Measurements from ENCODE around the gene PIANP.
"Not testable (repeated sequence)": the region's sequence is repeated elsewhere in the genome, so short reads cannot be mapped to it uniquely, and the experiment has no call there.

The PIANP gene

GRCh38 chr12:6725350-6725749, 24.7 kb upstream of the PIANP start:
- no peak for DNase-seq (ENCODE audit: low spot score in 2 of 2)
- H3K9me3 Mint-ChIP-seq = no peaks in the 10 kb centered on the region
- H3K4me3 Mint-ChIP-seq = peak overlapping the region; percentile 78
- peaks cover 20% of the 10 kb centered on the region for H3K4me1 Mint-ChIP-seq
- H3K36me3 Mint-ChIP-seq (ENCODE audit: insufficient read depth) = peaks cover 29% of the 10 kb centered on the region
- H3K27me3 Mint-ChIP-seq = no peaks in the 10 kb centered on the region
- H3K27ac Mint-ChIP-seq (ENCODE audit: low read depth) = no peak overlapping the region
- no peak for ATAC-seq (replicated peaks; ENCODE audit: extremely low read depth, poor library complexity, severe bottlenecking)

DNA sequence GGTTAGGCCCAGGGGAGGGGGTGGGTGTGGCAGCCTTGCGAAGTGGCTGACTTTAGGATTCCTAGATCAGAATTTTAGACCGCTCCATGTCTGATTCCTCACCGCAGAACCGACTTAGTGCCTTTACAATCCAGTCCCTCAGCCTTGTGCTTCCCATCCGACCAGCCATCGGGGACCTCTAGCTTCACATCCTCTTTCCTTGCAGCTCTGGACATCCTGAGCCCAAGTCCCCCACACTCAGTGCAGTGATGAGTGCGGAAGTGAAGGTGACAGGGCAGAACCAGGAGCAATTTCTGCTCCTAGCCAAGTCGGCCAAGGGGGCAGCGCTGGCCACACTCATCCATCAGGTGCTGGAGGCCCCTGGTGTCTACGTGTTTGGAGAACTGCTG, 23.8 kb upstream of the PIANP start:
- Mint-ChIP-seq H3K27me3 (no peaks in the 10 kb centered on the region), H3K27ac (ENCODE audit: low read depth) (peak overlapping the region; percentile 97), H3K4me3 (peak overlapping the region; percentile 78), H3K4me1 (peaks cover 20% of the 10 kb centered on the region), H3K36me3 (ENCODE audit: insufficient read depth) (peaks cover 23% of the 10 kb centered on the region), H3K9me3 (no peaks in the 10 kb centered on the region)
- DNase-seq (ENCODE audit: low spot score in 2 of 2) (no peak), ATAC-seq (replicated peaks; ENCODE audit: extremely low read depth, poor library complexity, severe bottlenecking) (peak; percentile 16)

DNA sequence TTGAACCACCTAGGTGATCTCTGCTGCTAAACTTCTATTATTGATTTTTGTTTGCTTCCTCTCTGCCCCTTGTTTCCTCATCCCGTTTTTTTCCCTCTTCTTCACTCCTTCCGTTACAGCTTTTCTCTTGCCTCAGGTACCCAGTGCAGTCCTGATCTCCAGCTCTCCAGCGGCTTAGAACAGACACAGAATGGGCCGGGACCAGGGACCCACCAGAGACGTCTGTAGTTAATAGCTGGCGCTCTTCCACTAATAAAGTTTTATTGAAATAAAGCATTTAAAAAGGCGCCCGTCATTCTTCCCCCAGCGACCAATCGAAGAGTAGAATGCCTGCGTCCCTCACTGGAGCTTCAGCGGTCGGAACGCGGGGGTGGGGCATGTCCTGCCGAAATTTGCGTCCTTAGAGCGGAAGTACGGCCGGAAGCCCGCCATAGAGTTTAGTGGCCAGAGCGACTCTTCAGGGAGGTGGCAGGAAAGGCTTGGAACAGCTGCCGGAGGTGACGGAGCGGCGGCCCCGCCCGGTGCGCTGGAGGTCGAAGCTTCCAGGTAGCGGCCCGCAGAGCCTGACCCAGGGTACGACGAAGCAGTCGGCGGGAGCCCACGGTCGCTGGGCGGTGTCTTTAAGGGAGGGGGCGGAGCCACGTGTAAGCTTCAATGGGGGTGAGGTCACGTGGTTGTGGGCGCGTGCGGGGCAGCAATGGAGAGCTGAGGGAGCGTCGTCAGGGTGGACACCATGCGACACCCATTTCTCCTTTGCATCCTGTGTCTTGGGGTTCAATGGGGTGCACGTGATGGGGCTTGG, 23.2 kb upstream of the PIANP start, which contains the start of gene COPS7A:
TSS of gene COPS7A (plus strand) at position 440 of the 802 bp plus-strand sequence. CDS start 611 bp downstream, outside the sequence.
- peaks cover 20% of the 10 kb centered on the region for H3K4me1 Mint-ChIP-seq
- H3K36me3 Mint-ChIP-seq (ENCODE audit: insufficient read depth) = peaks cover 20% of the 10 kb centered on the region
- peak within 1 kb of the TSS; percentile 97 for H3K27ac Mint-ChIP-seq (ENCODE audit: low read depth)
- H3K9me3 Mint-ChIP-seq = no peaks in the 10 kb centered on the region
- ATAC-seq (replicated peaks; ENCODE audit: extremely low read depth, poor library complexity, severe bottlenecking) = peak; percentile 90
- H3K27me3 Mint-ChIP-seq = no peaks in the 10 kb centered on the region
- DNase-seq (ENCODE audit: low spot score in 2 of 2) = peak; percentile 90 to 93
- peak within 1 kb of the TSS; percentile 78 for H3K4me3 Mint-ChIP-seq

DNA sequence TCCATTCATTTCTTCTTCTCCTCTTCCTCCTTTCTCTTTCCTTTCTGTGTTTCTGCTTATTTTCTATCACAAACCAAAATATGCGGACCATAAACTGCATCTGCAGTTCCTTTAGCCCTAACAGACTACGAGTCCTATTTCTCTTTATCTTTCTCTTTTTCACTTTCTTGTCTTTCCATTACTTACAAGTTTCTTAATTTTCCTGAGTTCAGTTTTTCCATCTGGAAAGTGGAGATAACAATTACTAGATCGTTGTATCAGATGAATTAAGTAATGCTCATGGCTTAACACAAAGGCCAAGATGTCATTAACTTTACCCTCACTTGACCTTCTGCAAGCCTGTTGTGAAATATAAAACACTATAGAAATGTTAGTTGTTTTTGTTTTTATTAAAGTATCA, 22.2 kb upstream of the PIANP start:
- Mint-ChIP-seq H3K36me3 (ENCODE audit: insufficient read depth) (peaks cover 17% of the 10 kb centered on the region), H3K27me3 (no peaks in the 10 kb centered on the region), H3K27ac (ENCODE audit: low read depth) (no peak overlapping the region), H3K9me3 (no peaks in the 10 kb centered on the region), H3K4me3 (no peak overlapping the region), H3K4me1 (peaks cover 20% of the 10 kb centered on the region)
- DNase-seq (ENCODE audit: low spot score in 2 of 2) (no peak), ATAC-seq (replicated peaks; ENCODE audit: extremely low read depth, poor library complexity, severe bottlenecking) (no peak)

DNA sequence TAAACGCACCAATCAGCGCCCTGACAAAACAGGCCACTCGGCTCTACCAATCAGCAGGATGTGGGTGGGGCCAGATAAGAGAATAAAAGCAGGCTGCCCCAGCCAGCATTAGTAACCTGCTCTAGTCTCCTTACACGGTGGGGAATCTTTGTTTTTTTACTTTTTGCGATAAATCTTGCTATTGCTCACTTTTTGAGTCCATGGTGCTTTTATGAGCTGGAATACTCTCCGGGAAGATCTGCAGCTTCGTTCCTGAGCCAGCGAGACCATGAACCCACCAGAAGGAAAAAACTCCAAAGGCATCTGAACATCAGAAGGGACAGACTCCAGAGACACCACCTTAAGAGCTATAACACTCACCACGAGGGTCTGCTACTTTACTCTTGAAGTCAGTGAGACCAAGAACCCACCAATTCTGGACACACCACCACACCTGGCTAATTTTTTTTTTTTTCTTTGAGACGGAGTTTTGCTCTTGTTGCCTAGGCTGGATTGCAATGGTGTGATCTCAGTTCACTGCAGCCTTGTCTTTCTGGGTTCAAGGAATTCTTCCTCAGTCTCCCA, 16.3 kb upstream of the PIANP start:
- DNase-seq (ENCODE audit: low spot score in 2 of 2) (no peak), ATAC-seq (replicated peaks; ENCODE audit: extremely low read depth, poor library complexity, severe bottlenecking) (no peak)
- H3K36me3 Mint-ChIP-seq (ENCODE audit: insufficient read depth) = no peaks in the 10 kb centered on the region
- no peak overlapping the region for H3K4me3 Mint-ChIP-seq
- no peak overlapping the region for H3K27ac Mint-ChIP-seq (ENCODE audit: low read depth)
- no peaks in the 10 kb centered on the region for H3K27me3 Mint-ChIP-seq
- no peaks in the 10 kb centered on the region for H3K9me3 Mint-ChIP-seq
- no peaks in the 10 kb centered on the region for H3K4me1 Mint-ChIP-seq

DNA sequence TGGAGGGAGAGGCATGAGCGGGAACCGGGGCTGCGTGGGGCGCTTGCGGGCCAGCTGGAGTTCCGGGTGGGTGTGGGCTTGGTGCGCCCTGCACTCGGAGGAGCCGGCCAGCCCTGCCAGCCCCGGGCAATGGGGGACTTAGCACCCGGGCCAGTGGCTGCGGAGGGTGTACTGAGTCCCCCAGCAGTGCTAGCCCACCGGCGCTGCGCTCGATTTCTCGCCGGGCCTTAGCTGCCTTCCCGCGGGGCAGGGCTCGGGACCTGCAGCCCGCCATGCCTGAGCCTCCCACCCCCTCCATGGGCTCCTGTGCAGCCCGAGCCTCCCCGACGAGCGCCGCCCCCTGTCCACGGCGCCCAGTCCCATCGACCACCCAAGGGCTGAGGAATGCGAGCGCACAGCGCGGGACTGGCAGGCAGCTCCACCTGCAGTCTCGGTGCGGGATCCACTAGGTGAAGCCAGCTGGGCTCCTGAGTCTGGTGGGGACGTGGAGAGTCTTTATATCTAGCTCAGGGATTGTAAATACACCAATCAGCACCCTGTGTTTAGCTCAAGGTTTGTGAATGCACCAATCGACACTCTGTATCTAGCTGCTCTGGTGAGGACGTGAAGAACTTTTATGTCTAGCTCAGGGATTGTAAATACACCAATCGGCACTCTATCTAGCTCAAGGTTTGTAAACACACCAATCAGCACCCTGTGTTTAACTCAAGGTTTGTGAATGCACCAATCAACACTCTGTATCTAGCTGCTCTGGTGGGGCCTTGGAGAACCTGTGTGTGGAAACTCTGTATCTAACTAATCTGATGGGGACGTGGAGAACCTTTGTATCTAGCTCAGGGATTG, 15.6 kb upstream of the PIANP start:
- H3K27me3 Mint-ChIP-seq; H3K4me1 Mint-ChIP-seq; H3K9me3 Mint-ChIP-seq; DNase-seq (ENCODE audit: low spot score in 2 of 2); H3K27ac Mint-ChIP-seq (ENCODE audit: low read depth); H3K36me3 Mint-ChIP-seq (ENCODE audit: insufficient read depth); ATAC-seq (replicated peaks; ENCODE audit: extremely low read depth, poor library complexity, severe bottlenecking); H3K4me3 Mint-ChIP-seq: not testable (repeated sequence)

DNA sequence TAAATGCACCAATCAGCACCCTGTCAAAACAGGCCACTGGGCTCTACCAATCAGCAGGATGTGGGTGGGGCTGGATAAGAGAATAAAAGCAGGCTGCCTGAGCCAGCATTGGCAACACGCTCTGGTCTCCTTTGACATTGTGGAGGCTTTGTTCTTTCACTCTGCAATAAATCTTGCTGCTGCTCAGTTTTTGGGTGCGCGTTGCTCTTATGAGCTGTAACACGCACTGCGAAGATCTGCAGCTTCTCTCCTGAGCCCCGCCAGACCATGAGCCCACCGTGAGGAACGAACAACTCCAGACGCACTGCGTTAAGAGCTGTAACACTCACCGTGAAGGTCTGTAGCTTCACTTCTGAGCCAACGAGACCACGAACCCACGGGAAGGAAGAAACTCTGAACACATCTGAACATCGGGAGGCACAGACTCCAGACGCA, 8.4 kb upstream of the PIANP start:
- Mint-ChIP-seq H3K27me3 (peaks cover 17% of the 10 kb centered on the region), H3K4me1 (peaks cover 8% of the 10 kb centered on the region), H3K9me3 (no peaks in the 10 kb centered on the region), H3K27ac (ENCODE audit: low read depth) (peak overlapping the region; percentile 61), H3K36me3 (ENCODE audit: insufficient read depth) (no peaks in the 10 kb centered on the region), H3K4me3 (peak overlapping the region; percentile 80)
- ATAC-seq (replicated peaks; ENCODE audit: extremely low read depth, poor library complexity, severe bottlenecking) (peak; percentile 54), DNase-seq (ENCODE audit: low spot score in 2 of 2) (no peak)

DNA sequence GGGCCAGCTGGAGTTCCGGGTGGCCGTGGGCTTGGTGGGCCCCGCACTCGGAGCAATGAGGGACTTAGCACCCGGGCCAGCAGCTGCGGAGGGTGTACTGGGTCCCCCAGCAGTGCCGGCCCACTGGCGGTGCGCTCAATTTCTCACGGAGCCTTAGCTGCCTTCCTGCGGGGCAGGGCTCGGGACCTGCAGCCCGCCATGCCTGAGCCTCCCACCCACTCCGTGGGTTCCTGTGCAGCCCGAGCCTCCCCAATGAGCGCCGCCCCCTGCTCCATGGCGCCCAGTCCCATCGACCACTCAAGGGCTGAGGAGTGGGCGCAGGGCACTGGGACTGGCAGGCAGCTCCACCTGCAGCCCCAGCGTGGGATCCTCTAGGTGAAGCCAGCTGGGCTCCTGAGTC, 7.7 kb upstream of the PIANP start:
- DNase-seq (ENCODE audit: low spot score in 2 of 2); H3K27ac Mint-ChIP-seq (ENCODE audit: low read depth); H3K4me1 Mint-ChIP-seq; ATAC-seq (replicated peaks; ENCODE audit: extremely low read depth, poor library complexity, severe bottlenecking); H3K36me3 Mint-ChIP-seq (ENCODE audit: insufficient read depth); H3K9me3 Mint-ChIP-seq; H3K4me3 Mint-ChIP-seq: not testable (repeated sequence)
- H3K27me3 Mint-ChIP-seq = peaks cover 24% of the 10 kb centered on the region

- peaks cover 65% of the 10 kb centered on the region for H3K27me3 Mint-ChIP-seq
These were observed 3.0 kb upstream of the PIANP start for GRCh38 chr12:6703631-6704030.

GRCh38 chr12:6701078-6701768, 608 bp upstream of the PIANP start:
- no peak for DNase-seq (ENCODE audit: low spot score in 2 of 2)
- H3K4me1 Mint-ChIP-seq = peaks cover 8% of the 10 kb centered on the region
- H3K9me3 Mint-ChIP-seq = no peaks in the 10 kb centered on the region
- peak overlapping the region; percentile 47 for H3K4me3 Mint-ChIP-seq
- no peak for ATAC-seq (replicated peaks; ENCODE audit: extremely low read depth, poor library complexity, severe bottlenecking)
- peaks cover 4% of the 10 kb centered on the region for H3K36me3 Mint-ChIP-seq (ENCODE audit: insufficient read depth)
- peaks cover 72% of the 10 kb centered on the region for H3K27me3 Mint-ChIP-seq
- no peak overlapping the region for H3K27ac Mint-ChIP-seq (ENCODE audit: low read depth)

More at GRCh38 chr12:6703631-6704030, 3.0 kb upstream of the PIANP start:
- no peak overlapping the region for H3K27ac Mint-ChIP-seq (ENCODE audit: low read depth)
- H3K4me1 Mint-ChIP-seq = peaks cover 8% of the 10 kb centered on the region
- H3K9me3 Mint-ChIP-seq = no peaks in the 10 kb centered on the region
- H3K4me3 Mint-ChIP-seq = no peak overlapping the region
- peaks cover 4% of the 10 kb centered on the region for H3K36me3 Mint-ChIP-seq (ENCODE audit: insufficient read depth)
- ATAC-seq (replicated peaks; ENCODE audit: extremely low read depth, poor library complexity, severe bottlenecking) (no peak), DNase-seq (ENCODE audit: low spot score in 2 of 2) (no peak)

DNA sequence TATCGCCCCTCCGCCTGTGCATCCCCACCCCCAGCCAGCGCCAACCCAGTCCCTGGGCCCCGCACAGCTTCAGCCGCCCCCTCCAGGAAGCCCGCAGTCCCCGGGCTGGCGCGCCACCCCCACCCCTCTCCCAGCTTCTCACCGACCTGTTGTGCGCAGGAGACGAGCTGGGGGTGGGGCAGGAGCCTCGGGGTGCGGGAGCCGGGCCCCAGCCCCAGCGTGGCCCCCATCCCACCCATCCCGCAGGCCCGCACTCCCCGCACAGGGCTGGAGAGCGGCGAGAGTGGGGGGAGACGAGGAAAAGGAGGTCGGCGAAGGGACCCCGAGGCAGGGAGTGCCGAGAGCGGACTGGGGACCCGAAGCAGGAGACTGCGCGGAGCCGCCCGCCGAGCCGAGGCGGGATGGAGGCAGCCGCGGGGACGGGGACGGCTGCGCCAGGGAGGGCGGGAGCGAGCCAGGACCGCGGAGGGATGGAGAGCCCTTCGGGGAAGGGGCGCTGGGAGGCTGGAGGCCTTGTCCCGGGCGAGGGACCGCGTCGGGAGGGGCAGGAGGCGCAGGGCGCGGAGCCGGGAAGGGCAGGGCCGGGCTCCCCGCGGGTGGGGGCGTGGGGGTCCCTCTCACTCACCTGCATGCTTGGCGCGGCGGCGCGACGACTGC, 498 bp downstream of the PIANP start:
- no peak for DNase-seq (ENCODE audit: low spot score in 2 of 2)
- H3K27ac Mint-ChIP-seq (ENCODE audit: low read depth) = no peak overlapping the region
- no peaks in the 10 kb centered on the region for H3K9me3 Mint-ChIP-seq
- H3K27me3 Mint-ChIP-seq = peaks cover 66% of the 10 kb centered on the region
- peaks cover 4% of the 10 kb centered on the region for H3K36me3 Mint-ChIP-seq (ENCODE audit: insufficient read depth)
- peaks cover 8% of the 10 kb centered on the region for H3K4me1 Mint-ChIP-seq
- H3K4me3 Mint-ChIP-seq = peak overlapping the region; percentile 59
- ATAC-seq (replicated peaks; ENCODE audit: extremely low read depth, poor library complexity, severe bottlenecking) = peak; percentile 52

Data from central memory CD8-positive, alpha-beta T cell (primary cell).